ENCODE data around the gene PRKAG2. TPM values are rescaled to one million over a fixed set of nuclear protein-coding genes. Genes with fewer than 3 reads are reported as not detected.

Gene PRKAG2
- total RNA-seq, 2 experiments from 2014 or later: 18.4 to 29.9 TPM

DNA sequence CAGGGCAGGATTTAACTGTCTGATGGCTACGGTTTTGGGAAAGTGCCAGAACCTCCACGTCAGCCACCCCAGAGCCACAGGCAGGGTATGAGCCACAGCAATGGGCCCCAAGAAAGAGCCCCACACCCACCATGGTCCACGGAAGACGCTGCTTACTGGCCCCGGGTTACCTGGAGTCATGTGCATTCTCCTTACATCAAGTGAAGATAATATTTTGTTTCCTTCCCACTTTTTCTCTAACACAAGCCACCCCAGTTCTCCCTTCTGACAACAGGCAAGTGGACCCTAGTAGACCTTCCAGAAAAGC lies 67.1 kb downstream of the PRKAG2 start:
- Mint-ChIP-seq H3K36me3 (no peaks in the 10 kb centered on the region), H3K4me1 (peaks cover 2% of the 10 kb centered on the region), H3K4me3 (no peak overlapping the region), H3K27ac (no peak overlapping the region), H3K27me3 (no peaks in the 10 kb centered on the region), H3K9me3 (ENCODE audit: low read depth) (no peaks in the 10 kb centered on the region)
- CTCF ChIA-PET: no interaction called here
- no peak for ATAC-seq
- no peak for DNase-seq

DNA sequence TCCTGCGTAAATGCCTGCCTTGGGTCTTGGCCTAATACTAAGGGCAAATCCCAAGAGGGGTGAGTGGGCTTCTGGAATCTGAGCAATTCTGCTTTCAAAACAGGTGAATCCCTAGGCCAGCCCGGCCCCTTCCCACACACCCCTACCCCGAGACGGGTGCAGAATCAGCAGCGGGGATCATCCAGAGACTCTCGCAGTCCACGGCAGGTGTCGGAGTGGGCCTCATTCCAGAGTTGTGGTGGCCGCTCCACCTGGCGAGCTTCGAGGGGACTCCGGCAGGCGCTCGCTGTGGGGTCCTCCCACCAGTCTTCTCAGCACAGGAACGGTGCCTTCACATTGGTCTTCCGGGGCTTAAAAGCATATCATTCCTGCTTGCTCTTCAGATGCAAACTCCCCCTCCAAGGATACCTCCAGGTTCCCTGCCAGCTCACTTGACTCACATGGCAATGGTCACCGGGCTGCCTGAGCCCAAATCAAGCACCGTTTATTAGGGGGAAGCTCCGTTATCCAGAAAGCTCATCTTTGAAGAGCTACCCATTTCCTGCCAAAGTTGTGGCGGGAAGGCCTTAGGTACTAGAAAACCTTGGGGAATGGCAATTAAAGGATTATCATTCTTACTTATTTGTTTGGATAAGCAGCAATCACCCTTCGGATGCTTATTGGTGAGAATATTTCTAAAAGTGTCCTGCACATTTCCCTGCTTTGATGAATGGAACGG lies 67.6 kb downstream of the PRKAG2 start:
- ATAC-seq (no peak), DNase-seq (no peak)
- Mint-ChIP-seq H3K36me3 (no peaks in the 10 kb centered on the region), H3K4me3 (no peak overlapping the region), H3K4me1 (peaks cover 2% of the 10 kb centered on the region), H3K9me3 (ENCODE audit: low read depth) (no peaks in the 10 kb centered on the region), H3K27ac (no peak overlapping the region), H3K27me3 (peaks cover 2% of the 10 kb centered on the region)
- CTCF ChIA-PET: no interaction called here

DNA sequence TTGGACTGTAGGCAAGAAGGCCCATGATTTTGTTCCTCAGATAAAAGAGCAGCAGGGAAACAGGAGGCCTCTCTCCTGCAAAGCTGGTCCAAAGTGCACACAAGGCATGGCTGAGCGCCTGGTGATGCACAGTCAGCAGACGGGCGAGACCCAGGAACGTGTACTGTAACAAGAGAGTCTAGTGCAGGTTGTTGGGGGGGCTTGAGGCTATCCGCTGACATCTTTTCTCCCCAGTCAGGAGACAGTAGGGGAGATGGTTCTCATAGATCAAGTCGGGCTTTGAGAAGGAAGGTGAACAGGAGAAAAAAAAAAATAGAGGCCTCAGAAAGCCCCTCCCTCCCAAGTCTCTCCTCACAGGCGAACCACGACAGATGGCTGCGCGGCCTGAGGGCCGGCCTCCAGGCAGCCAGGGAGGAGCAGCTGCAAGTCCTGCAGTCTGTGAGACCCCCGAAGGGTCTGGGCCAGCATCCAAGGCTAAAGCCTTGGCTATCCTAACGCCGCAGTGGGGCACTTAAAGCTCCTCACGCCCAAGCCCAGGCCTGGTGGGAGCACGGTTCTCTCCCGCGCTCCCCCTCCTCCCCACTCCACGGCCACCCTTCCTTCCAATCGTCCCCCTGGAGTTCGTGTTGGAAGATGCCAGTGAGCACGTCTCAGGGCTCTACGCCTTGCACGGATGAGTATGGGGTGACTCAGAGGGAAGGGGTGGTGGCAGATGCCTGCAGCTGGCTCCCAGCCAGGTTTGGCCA lies 68.3 kb downstream of the PRKAG2 start:
- no peak overlapping the region for H3K4me3 Mint-ChIP-seq
- peaks cover 2% of the 10 kb centered on the region for H3K27me3 Mint-ChIP-seq
- no peak overlapping the region for H3K27ac Mint-ChIP-seq
- CTCF ChIA-PET: no interaction called here
- no peak for ATAC-seq
- DNase-seq: no peak
- no peaks in the 10 kb centered on the region for H3K36me3 Mint-ChIP-seq
- no peaks in the 10 kb centered on the region for H3K9me3 Mint-ChIP-seq (ENCODE audit: low read depth)
- H3K4me1 Mint-ChIP-seq: no peaks in the 10 kb centered on the region

DNA sequence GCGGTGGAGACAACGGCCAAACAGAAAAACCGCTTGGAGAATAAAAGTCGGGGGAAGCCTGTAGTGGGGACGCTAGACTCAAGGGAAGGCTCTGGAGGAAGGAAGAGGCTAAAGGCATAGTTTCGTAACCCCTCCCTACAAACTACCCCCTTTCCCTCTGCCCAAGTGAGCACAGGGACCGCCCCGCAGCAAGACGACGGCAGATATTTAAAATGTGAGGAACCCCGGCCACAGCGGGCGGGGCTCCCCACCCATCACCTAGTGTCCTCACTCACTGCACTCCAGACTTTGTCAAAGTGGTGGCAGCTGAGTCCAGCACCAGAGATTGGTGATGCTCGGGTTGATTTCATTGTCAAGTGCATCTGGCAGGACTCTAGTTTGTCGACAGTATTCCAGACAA lies 69.1 kb downstream of the PRKAG2 start:
- H3K27me3 Mint-ChIP-seq: peaks cover 2% of the 10 kb centered on the region
- ATAC-seq: no peak
- H3K4me3 Mint-ChIP-seq: no peak overlapping the region
- no peaks in the 10 kb centered on the region for H3K4me1 Mint-ChIP-seq
- H3K36me3 Mint-ChIP-seq: no peaks in the 10 kb centered on the region
- H3K27ac Mint-ChIP-seq: no peak overlapping the region
- no peak for DNase-seq
- H3K9me3 Mint-ChIP-seq (ENCODE audit: low read depth): no peaks in the 10 kb centered on the region
- CTCF ChIA-PET: no interaction called here

DNA sequence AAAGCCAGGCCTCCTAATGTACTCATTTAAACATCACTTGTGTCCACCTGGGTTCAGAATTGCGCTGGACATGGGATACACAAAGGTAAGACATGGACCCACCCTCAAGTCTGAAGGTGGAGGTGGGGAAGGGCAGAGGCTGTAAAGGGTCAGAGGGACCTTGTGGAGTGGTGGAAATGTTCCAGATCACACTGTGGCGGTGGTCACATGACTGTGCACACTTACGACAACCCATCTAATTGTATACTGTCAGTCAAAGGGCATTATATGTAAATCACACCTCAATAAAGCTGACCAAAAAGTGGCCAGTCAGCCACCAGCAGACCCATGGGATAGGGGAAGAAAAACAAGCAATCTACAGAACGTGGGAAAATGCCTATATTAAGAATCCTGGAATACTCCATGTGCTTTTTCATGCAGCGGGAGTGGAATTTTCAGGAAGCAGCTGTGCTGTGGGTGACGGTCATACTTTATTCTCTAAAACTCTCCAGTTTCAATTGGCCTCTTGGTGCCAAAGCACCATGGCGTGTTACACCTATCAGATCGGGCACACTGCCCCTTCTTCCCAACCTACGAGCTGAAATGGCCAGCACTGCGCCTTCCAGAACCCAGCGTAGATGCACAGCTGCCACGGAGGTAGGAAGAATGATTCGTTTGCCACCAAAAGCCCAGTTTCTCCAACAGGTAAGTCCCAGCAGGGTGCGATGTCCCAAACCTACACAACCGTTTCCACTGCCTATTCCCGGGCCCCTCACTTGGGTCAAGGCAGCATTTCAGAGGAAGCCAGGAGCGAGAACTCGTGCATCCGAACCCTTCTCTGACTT lies 69.8 kb downstream of the PRKAG2 start:
- DNase-seq: no peak
- peaks cover 2% of the 10 kb centered on the region for H3K27me3 Mint-ChIP-seq
- no peaks in the 10 kb centered on the region for H3K9me3 Mint-ChIP-seq (ENCODE audit: low read depth)
- H3K4me3 Mint-ChIP-seq: no peak overlapping the region
- H3K27ac Mint-ChIP-seq: no peak overlapping the region
- ATAC-seq: no peak
- CTCF ChIA-PET: no interaction called here
- no peaks in the 10 kb centered on the region for H3K4me1 Mint-ChIP-seq
- H3K36me3 Mint-ChIP-seq: no peaks in the 10 kb centered on the region

DNA sequence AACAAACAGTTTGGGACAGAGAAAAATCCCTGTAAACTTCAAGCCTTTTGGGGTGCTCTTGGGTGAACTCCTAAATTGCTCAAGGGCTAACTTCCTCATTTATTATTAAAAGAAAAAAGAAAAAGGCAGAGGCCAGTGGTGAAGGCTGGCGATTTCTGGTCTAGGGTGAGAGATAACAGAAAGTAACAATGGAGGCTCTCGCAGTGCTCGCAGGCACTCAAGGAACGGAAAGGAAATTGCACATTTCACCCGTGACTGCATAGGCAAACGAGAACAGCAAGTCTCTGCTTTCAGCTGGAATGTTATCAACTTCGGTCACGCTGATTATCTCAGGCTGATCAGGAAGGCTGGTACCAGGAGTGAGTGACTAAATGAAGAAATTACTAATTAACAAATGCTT lies 70.7 kb downstream of the PRKAG2 start:
- CTCF ChIA-PET: no interaction called here

DNA sequence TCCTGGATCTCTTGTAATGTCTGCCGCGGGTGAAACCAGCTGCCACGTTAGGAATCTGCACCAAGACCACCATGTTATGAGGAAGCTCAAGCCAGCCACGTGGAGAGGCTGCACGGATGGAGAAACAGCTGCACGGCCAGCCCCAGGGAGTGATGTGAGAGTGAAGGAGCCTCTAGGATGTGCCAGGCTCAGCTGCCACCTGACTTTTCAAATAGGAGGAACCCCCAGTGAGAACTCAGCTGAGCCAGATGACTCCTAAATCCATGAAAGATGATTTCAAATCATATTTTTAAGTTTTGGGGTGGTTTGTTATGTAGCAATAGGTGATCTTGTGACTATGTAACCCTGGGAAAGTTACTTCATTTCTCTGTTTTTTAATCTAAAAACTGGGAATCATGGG lies 71.7 kb downstream of the PRKAG2 start:
- H3K27me3 Mint-ChIP-seq: peaks cover 2% of the 10 kb centered on the region
- CTCF ChIA-PET: no interaction called here
- H3K36me3 Mint-ChIP-seq: no peaks in the 10 kb centered on the region
- DNase-seq: no peak
- H3K9me3 Mint-ChIP-seq (ENCODE audit: low read depth): no peaks in the 10 kb centered on the region
- no peak overlapping the region for H3K27ac Mint-ChIP-seq
- no peaks in the 10 kb centered on the region for H3K4me1 Mint-ChIP-seq
- no peak overlapping the region for H3K4me3 Mint-ChIP-seq
- ATAC-seq: no peak

More for the DNA sequence above, 70.7 kb downstream of the PRKAG2 start:
- no peaks in the 10 kb centered on the region for H3K4me1 Mint-ChIP-seq
- no peak overlapping the region for H3K4me3 Mint-ChIP-seq
- peaks cover 2% of the 10 kb centered on the region for H3K27me3 Mint-ChIP-seq
- no peaks in the 10 kb centered on the region for H3K9me3 Mint-ChIP-seq (ENCODE audit: low read depth)
- DNase-seq (no peak), ATAC-seq (no peak)
- no peak overlapping the region for H3K27ac Mint-ChIP-seq
- no peaks in the 10 kb centered on the region for H3K36me3 Mint-ChIP-seq

DNA sequence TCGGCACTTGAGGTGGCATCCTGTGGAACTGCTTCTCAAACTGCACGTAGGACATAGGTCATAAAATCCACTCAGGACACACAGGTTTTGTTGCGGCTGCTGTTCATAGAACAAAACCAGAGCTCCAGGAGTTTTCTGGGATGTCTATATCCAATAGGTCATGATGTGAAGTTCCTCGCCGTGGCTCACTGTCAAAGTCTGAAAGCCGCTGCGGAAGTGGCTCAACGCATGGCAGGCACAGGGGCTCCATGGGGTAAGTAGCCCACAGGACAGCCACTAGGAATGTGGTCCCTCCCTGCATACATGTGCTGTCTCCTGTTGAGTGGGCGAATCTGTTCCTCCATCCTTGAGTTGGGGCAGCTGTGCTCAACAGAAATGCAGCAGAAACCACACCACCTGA lies 72.2 kb downstream of the PRKAG2 start:
- DNase-seq: no peak
- Mint-ChIP-seq H3K9me3 (ENCODE audit: low read depth) (no peaks in the 10 kb centered on the region), H3K27me3 (peaks cover 2% of the 10 kb centered on the region), H3K36me3 (no peaks in the 10 kb centered on the region), H3K4me3 (no peak overlapping the region), H3K4me1 (no peaks in the 10 kb centered on the region), H3K27ac (no peak overlapping the region)
- ATAC-seq: no peak
- CTCF ChIA-PET: no interaction called here

DNA sequence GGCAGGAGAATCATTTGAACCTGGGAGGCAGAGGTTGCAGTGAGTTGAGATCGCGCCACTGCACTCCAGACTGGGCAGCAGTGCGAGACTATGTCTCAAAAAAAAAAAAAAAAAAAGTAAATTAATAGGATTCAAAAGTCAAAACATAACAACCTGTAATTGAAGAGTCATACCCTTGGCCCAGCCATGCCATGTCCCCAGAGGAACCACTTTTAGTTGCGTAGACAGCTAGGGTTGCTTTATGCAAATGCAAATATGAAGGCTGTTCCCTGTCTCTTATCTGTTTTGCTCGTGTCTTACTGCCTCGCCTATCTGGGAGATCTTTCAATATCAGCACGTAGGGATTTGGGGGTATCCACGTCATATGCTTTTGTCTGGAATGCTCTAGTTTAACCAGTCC lies 73.1 kb downstream of the PRKAG2 start:
- Mint-ChIP-seq H3K27ac (no peak overlapping the region), H3K9me3 (ENCODE audit: low read depth) (no peaks in the 10 kb centered on the region), H3K4me1 (no peaks in the 10 kb centered on the region), H3K36me3 (no peaks in the 10 kb centered on the region), H3K4me3 (no peak overlapping the region), H3K27me3 (peaks cover 2% of the 10 kb centered on the region)
- DNase-seq (no peak), ATAC-seq (no peak)
- CTCF ChIA-PET: interaction anchor here (1.2 kb wide), 1 partner anchor 21 kb away, joined by 4 read pairs; no protein-coding TSS in a partner anchor

DNA sequence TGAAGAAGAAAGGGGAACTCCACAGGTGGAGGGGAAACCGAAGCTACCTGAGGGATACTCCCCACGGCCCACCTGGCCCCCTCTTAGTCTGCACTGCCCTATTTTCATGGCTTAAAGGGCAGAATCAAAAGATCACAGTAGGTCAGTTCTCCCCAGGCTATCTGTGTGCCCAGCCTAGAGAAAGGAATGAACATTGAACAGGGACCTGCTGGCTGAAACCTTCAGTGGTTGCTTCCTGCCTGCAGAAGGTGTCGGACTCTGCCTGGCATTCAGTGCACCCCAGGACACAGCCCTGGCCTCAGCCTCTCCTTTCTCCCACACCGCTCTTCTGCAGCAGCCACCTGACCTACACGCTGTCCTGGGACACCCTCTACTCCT lies 74.5 kb downstream of the PRKAG2 start:
- Mint-ChIP-seq H3K27me3 (peaks cover 2% of the 10 kb centered on the region), H3K9me3 (ENCODE audit: low read depth) (no peaks in the 10 kb centered on the region), H3K36me3 (no peaks in the 10 kb centered on the region), H3K27ac (no peak overlapping the region), H3K4me3 (no peak overlapping the region), H3K4me1 (no peaks in the 10 kb centered on the region)
- DNase-seq (no peak), ATAC-seq (no peak)
- CTCF ChIA-PET: no interaction called here

DNA sequence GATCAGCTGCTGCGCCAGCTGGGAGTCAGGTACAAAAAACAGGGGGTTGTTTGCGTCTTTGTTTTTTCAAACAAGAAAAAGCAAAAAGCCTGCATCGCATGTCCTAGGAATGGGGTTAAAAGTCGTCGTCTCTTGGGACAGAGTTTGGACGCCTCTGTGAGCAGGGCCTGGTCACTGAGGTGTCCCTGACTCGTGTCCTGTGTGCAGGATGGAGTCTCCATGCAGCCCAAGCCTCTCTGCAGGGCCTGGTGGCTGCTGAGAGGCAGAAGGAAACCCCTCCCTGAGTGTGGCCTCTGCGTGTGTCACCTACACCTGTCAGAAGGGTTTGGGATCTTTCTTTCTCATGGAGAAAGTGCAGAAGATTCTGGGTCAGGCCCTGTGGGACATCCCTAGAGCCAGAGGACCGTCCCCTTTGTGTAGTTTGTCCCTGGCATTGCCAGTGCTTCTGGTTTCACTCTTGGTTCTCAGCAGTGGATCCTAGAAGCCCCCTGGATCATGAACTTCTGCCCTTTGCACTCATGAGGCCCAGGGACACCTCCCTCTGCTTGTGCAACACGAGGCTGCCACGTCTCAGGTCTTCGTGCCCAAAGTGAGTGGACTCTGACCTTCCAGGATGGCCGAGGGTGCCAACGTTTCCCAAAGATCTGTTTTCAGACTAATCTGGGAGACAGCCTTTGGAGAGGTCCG lies 75.0 kb downstream of the PRKAG2 start:
- Mint-ChIP-seq H3K4me3 (no peak overlapping the region), H3K9me3 (ENCODE audit: low read depth) (no peaks in the 10 kb centered on the region), H3K36me3 (no peaks in the 10 kb centered on the region), H3K27ac (no peak overlapping the region), H3K27me3 (peaks cover 2% of the 10 kb centered on the region), H3K4me1 (no peaks in the 10 kb centered on the region)
- CTCF ChIA-PET: no interaction called here
- no peak for DNase-seq
- ATAC-seq: no peak

DNA sequence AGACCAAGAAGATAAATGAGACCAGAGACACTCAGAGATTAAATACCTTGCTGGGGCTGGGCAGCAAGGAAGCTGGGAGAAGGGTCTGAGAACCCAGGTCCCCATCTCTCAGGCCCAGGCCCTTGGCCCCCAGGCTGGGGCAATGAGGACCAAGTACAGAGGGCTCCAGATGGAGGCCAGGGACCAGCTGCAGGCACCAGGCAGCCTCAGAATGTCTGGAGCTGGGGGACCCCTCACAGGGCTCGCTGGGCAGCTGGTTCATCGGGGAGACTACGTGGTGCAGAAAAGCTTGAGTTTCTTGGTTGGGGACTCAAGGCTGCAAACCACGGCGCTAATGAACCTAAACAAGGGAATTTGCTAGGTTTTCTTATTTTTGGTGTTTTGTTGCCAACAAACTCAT lies 75.6 kb downstream of the PRKAG2 start:
- Mint-ChIP-seq H3K4me1 (peaks cover 2% of the 10 kb centered on the region), H3K9me3 (ENCODE audit: low read depth) (no peaks in the 10 kb centered on the region), H3K4me3 (no peak overlapping the region), H3K27me3 (peaks cover 2% of the 10 kb centered on the region), H3K36me3 (no peaks in the 10 kb centered on the region), H3K27ac (no peak overlapping the region)
- no peak for DNase-seq
- ATAC-seq: no peak
- CTCF ChIA-PET: no interaction called here

DNA sequence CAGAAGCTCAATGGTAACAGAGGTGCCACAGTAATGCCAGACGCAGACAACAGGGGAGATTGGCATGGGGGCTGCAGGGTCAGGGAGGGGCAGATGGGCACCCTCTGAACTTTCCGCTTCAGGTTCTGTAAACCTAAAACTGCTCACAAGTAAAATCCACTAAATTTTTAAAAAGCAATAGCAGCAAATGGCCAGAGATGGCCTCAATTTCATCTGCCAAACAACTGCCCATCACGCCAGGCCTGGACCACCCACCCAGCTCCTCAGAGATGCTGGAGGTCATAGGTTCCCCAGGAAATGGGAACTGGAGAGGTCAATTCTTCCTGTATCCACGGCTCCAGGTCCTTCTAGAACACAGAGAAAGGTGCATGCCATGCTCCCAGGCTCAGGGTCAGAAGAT lies 76.1 kb downstream of the PRKAG2 start:
- H3K36me3 Mint-ChIP-seq: no peaks in the 10 kb centered on the region
- H3K27me3 Mint-ChIP-seq: peaks cover 2% of the 10 kb centered on the region
- no peak overlapping the region for H3K4me3 Mint-ChIP-seq
- DNase-seq (no peak), ATAC-seq (no peak)
- H3K9me3 Mint-ChIP-seq (ENCODE audit: low read depth): no peaks in the 10 kb centered on the region
- CTCF ChIA-PET: no interaction called here
- H3K27ac Mint-ChIP-seq: no peak overlapping the region
- peaks cover 5% of the 10 kb centered on the region for H3K4me1 Mint-ChIP-seq
